Glutamatergic neuron (in vitro differentiated cells): Measurements from ENCODE around the gene EME2. TPM values are rescaled to one million over a fixed set of nuclear protein-coding genes. Genes with fewer than 3 reads are reported as not detected.
A peak's percentile ranks its signal among the peaks of the same experiment; 100 is the strongest.
"Not testable (repeated sequence)": the region's sequence is repeated elsewhere in the genome, so short reads cannot be mapped to it uniquely, and the experiment has no call there.

Experiments
- DNase-seq: peaks from one replicate; pipeline ENCODE4 v3.0.0; 2022
- H3K27ac Mint-ChIP-seq: one replicate; pipeline ENCODE4 v1.8.0; 2020; ENCODE audit warnings: mild to moderate bottlenecking, mixed read lengths, inconsistent platforms; ENCODE audit not compliant: unreplicated experiment
- H3K27me3 Mint-ChIP-seq: one replicate; pipeline ENCODE4 v1.8.0; 2020; ENCODE audit warnings: mild to moderate bottlenecking, moderate library complexity, mixed read lengths, inconsistent platforms; ENCODE audit not compliant: unreplicated experiment
- H3K36me3 Mint-ChIP-seq: one replicate; pipeline ENCODE4 v1.8.0; 2020; ENCODE audit warnings: mild to moderate bottlenecking, mixed read lengths, inconsistent platforms; ENCODE audit not compliant: unreplicated experiment
- H3K4me1 Mint-ChIP-seq: one replicate; pipeline ENCODE4 v1.8.0; 2020; ENCODE audit warnings: mild to moderate bottlenecking, low read depth, mixed read lengths, inconsistent platforms; ENCODE audit not compliant: unreplicated experiment
- H3K4me3 Mint-ChIP-seq: one replicate; pipeline ENCODE4 v1.8.0; 2020; ENCODE audit warnings: mild to moderate bottlenecking, mixed read lengths, inconsistent platforms; ENCODE audit not compliant: unreplicated experiment
- H3K9me3 Mint-ChIP-seq: one replicate; pipeline ENCODE4 v1.8.0; 2020; ENCODE audit warnings: mild to moderate bottlenecking, moderate library complexity, mixed read lengths, inconsistent platforms; ENCODE audit not compliant: unreplicated experiment
- CTCF ChIP-seq: fragments of 200-600 bp; sonication (generic); IDR thresholded peaks from one replicate; pipeline ENCODE4 v1.5.0; 2021; ENCODE audit not compliant: partially characterized antibody, unreplicated experiment
- total RNA-seq: library from RNA; stranded (reverse); fragmentation: NEBNext Ultra II Directional; extraction: Animal tissue kit (Norgen Biotek cat#: 25700); gene quantifications from one replicate; pipeline ENCODE4 v1.2.1, GENCODE V29; 2021; ENCODE audit not compliant: unreplicated experiment

Gene EME2
- total RNA-seq, 1 donor from 2014 or later = 68.7 TPM

GRCh38 chr16:1793578-1794220 lies 21.1 kb downstream of the EME2 start, which contains the start of gene IGFALS:
IGFALS (minus strand) TSS chr16:1793705; CDS start chr16:1793652, 53 bp downstream.
- Mint-ChIP-seq H3K36me3 (no peaks in the 10 kb centered on the region), H3K27ac (no peak within 1 kb of the TSS), H3K4me1 (no peaks in the 10 kb centered on the region), H3K27me3 (no peaks in the 10 kb centered on the region), H3K4me3 (no peak within 1 kb of the TSS), H3K9me3 (peaks cover 5% of the 10 kb centered on the region)
- no peak for TF ChIP-seq CTCF
- DNase-seq = no peak

- TF ChIP-seq CTCF = no peak
- no peak overlapping the region for H3K27ac Mint-ChIP-seq
- H3K4me1 Mint-ChIP-seq = no peaks in the 10 kb centered on the region
- H3K4me3 Mint-ChIP-seq = no peak overlapping the region
- H3K36me3 Mint-ChIP-seq = peaks cover 5% of the 10 kb centered on the region
- no peak for DNase-seq
- peaks cover 7% of the 10 kb centered on the region for H3K9me3 Mint-ChIP-seq
- H3K27me3 Mint-ChIP-seq = no peaks in the 10 kb centered on the region
Measured at GRCh38 chr16:1794221-1794871, 21.7 kb downstream of the EME2 start.

GRCh38 chr16:1794908-1795666 lies 22.5 kb downstream of the EME2 start:
- Mint-ChIP-seq H3K4me1 (no peaks in the 10 kb centered on the region), H3K27me3 (no peaks in the 10 kb centered on the region), H3K9me3 (peaks cover 9% of the 10 kb centered on the region), H3K36me3 (peaks cover 11% of the 10 kb centered on the region), H3K4me3 (no peak overlapping the region), H3K27ac (no peak overlapping the region)
- TF ChIP-seq CTCF = no peak
- DNase-seq = peak; percentile 16

- H3K36me3 Mint-ChIP-seq = peaks cover 20% of the 10 kb centered on the region
- H3K27ac Mint-ChIP-seq, H3K27me3 Mint-ChIP-seq: not testable (repeated sequence)
Measured at GRCh38 chr16:1799263-1799662, 26.7 kb downstream of the EME2 start.

GRCh38 chr16:1800701-1801100 lies 28.1 kb downstream of the EME2 start:
- no peak overlapping the region for H3K27ac Mint-ChIP-seq
- no peaks in the 10 kb centered on the region for H3K4me1 Mint-ChIP-seq
- H3K9me3 Mint-ChIP-seq = peaks cover 12% of the 10 kb centered on the region
- H3K36me3 Mint-ChIP-seq = peaks cover 20% of the 10 kb centered on the region
- H3K27me3 Mint-ChIP-seq = peaks cover 3% of the 10 kb centered on the region
- DNase-seq = no peak
- H3K4me3 Mint-ChIP-seq = no peak overlapping the region
- TF ChIP-seq CTCF = no peak

More at GRCh38 chr16:1799263-1799662, 26.7 kb downstream of the EME2 start:
- peaks cover 12% of the 10 kb centered on the region for H3K9me3 Mint-ChIP-seq
- not testable (repeated sequence) for DNase-seq, H3K4me3 Mint-ChIP-seq, H3K4me1 Mint-ChIP-seq
